Neural progenitor cell (in vitro differentiated cells): Measurements from ENCODE around the gene BTBD9. TPM values are rescaled to one million over a fixed set of nuclear protein-coding genes. Genes with fewer than 3 reads are reported as not detected.

ENCODE experiments used
- DNase-seq: peaks from one replicate; pipeline ENCODE4 v3.0.0-alpha.2; 2016; ENCODE audit warnings: low spot score
- H2AFZ ChIP-seq: fragments of 200-600 bp; sonication (generic); replicated peaks from 2 replicates; pipeline ENCODE4 v1.6.1; 2016; ENCODE audit warnings: antibody characterized with exemption
- H3F3A ChIP-seq: fragments of 200-600 bp; sonication (generic); 2 replicates; pipeline ENCODE4 v1.6.1; 2016; ENCODE audit warnings: antibody characterized with exemption, low read depth
- H3K27ac ChIP-seq: fragments of 200-600 bp; sonication (generic); 2 replicates; pipeline ENCODE4 v1.5.1; 2016; ENCODE audit warnings: mild to moderate bottlenecking
- H3K27me3 ChIP-seq: fragments of 200-600 bp; sonication (generic); 2 replicates; pipeline ENCODE4 v1.6.1; 2016; ENCODE audit warnings: mild to moderate bottlenecking, moderate library complexity
- H3K36me3 ChIP-seq: fragments of 200-600 bp; sonication (generic); 2 replicates; pipeline ENCODE4 v1.5.1; 2016
- H3K4me1 ChIP-seq: fragments of 200-600 bp; sonication (generic); 2 replicates; pipeline ENCODE4 v1.6.1; 2016; ENCODE audit warnings: mixed run types
- H3K4me2 ChIP-seq: fragments of 200-600 bp; sonication (generic); 2 replicates; pipeline ENCODE4 v1.6.1; 2016
- H3K4me3 ChIP-seq: fragments of 200-600 bp; sonication (generic); 2 replicates; pipeline ENCODE4 v1.5.1; 2016
- H3K79me2 ChIP-seq: fragments of 200-600 bp; sonication (generic); 2 replicates; pipeline ENCODE4 v1.6.1; 2016; ENCODE audit warnings: low read depth
- H3K9ac ChIP-seq: fragments of 200-600 bp; sonication (generic); 2 replicates; pipeline ENCODE4 v1.6.1; 2016
- H3K9me3 ChIP-seq: fragments of 200-600 bp; sonication (generic); 2 replicates; pipeline ENCODE4 v1.5.1; 2016; ENCODE audit warnings: low read depth
- H4K20me1 ChIP-seq: fragments of 200-600 bp; sonication (generic); 2 replicates; pipeline ENCODE4 v1.6.1; 2016; ENCODE audit warnings: low read depth
- H3K27ac Mint-ChIP-seq: 3 replicates; pipeline ENCODE4 v1.8.0; 2021; ENCODE audit warnings: mixed read lengths
- H3K27me3 Mint-ChIP-seq: 2 replicates; pipeline ENCODE4 v1.8.0; 2022; ENCODE audit warnings: low read depth, mild to moderate bottlenecking, inconsistent platforms, moderate library complexity, mixed read lengths; ENCODE audit not compliant: insufficient read depth
- H3K36me3 Mint-ChIP-seq: 3 replicates; pipeline ENCODE4 v1.8.0; 2021; ENCODE audit warnings: mixed read lengths
- H3K4me1 Mint-ChIP-seq: 3 replicates; pipeline ENCODE4 v1.8.0; 2021; ENCODE audit warnings: mixed read lengths
- H3K4me3 Mint-ChIP-seq: 3 replicates; pipeline ENCODE4 v1.8.0; 2021; ENCODE audit warnings: mild to moderate bottlenecking, moderate library complexity, mixed read lengths
- H3K9me3 Mint-ChIP-seq: 3 replicates; pipeline ENCODE4 v1.8.0; 2020; ENCODE audit warnings: mixed read lengths
- EZH2 ChIP-seq: fragments of 200-600 bp; sonication (generic); IDR thresholded peaks from 2 replicates; pipeline ENCODE4 v1.6.1; 2017; ENCODE audit warnings: antibody characterized with exemption, mild to moderate bottlenecking, moderate library complexity
- EZH2phosphoT487 ChIP-seq: fragments of 200-600 bp; sonication (generic); IDR thresholded peaks from 2 replicates; pipeline ENCODE4 v1.6.1; 2017; ENCODE audit warnings: antibody characterized with exemption
- total RNA-seq: library from RNA; depleted of rRNA; stranded (reverse); fragments of >200 nt; gene quantifications from 2 replicates; pipeline ENCODE4 v1.2.3, GENCODE V29; 2015; ENCODE audit warnings: low replicate concordance
- TF ChIP-seq, protein P1 (sequence below): fragments of 200-600 bp; sonication (generic); IDR thresholded peaks from 2 replicates; pipeline ENCODE4 v1.5.1; 2017; ENCODE audit warnings: antibody characterized with exemption, mild to moderate bottlenecking

Gene BTBD9
- total RNA-seq, 1 donor from 2014 or later: 16.9 TPM

DNA sequence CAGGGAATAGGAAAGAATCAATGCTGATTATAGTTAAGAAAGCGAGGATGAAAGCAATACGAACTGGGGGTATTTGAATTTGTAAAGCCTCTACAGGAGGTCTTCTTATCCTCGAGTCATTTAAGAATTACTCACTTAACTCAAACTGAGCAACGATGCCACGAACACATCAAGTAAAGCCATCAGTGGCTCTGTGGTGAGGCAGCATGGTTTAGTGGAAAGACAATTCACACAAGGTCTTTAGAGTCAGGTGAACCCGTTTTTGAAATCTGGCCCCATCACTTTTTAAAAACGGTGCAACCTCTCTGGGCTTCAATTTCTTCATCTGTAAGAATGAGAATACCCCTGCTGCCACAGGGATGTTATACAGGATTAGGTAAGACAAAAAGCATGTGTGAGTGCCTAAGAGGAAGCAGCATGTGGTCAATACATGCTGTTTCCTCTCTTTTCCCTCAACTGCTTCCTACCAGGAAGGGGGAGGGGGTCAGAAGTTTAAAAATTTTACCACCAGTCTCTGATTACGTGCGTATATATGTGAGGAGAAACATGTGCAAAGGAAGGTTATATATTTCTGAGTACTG is 162.0 kb downstream of the BTBD9 start:
- H3K9ac ChIP-seq: no peak overlapping the region
- peaks cover 23% of the 10 kb centered on the region for H4K20me1 ChIP-seq
- H3K4me3 ChIP-seq: peak overlapping the region; percentile 7
- H3K4me3 Mint-ChIP-seq: no peak overlapping the region
- peaks cover 18% of the 10 kb centered on the region for H3K27me3 ChIP-seq
- no peaks in the 10 kb centered on the region for H3K9me3 ChIP-seq
- H3K4me2 ChIP-seq: peak overlapping the region; percentile 63
- no peak overlapping the region for H3K27ac ChIP-seq
- H3K4me1 Mint-ChIP-seq: peaks cover 32% of the 10 kb centered on the region
- peaks cover 6% of the 10 kb centered on the region for H3K27me3 Mint-ChIP-seq
- peaks cover 30% of the 10 kb centered on the region for H3K4me1 ChIP-seq
- no peaks in the 10 kb centered on the region for H3K36me3 ChIP-seq
- DNase-seq: peak; percentile 69
- TF ChIP-seq EZH2phosphoT487: peak; percentile 51
- TF ChIP-seq, protein P1, sequence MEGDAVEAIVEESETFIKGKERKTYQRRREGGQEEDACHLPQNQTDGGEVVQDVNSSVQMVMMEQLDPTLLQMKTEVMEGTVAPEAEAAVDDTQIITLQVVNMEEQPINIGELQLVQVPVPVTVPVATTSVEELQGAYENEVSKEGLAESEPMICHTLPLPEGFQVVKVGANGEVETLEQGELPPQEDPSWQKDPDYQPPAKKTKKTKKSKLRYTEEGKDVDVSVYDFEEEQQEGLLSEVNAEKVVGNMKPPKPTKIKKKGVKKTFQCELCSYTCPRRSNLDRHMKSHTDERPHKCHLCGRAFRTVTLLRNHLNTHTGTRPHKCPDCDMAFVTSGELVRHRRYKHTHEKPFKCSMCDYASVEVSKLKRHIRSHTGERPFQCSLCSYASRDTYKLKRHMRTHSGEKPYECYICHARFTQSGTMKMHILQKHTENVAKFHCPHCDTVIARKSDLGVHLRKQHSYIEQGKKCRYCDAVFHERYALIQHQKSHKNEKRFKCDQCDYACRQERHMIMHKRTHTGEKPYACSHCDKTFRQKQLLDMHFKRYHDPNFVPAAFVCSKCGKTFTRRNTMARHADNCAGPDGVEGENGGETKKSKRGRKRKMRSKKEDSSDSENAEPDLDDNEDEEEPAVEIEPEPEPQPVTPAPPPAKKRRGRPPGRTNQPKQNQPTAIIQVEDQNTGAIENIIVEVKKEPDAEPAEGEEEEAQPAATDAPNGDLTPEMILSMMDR: no peak
- no peak overlapping the region for H2AFZ ChIP-seq
- H3F3A ChIP-seq: peaks cover 20% of the 10 kb centered on the region
- no peaks in the 10 kb centered on the region for H3K36me3 Mint-ChIP-seq
- H3K9me3 Mint-ChIP-seq: no peaks in the 10 kb centered on the region
- no peaks in the 10 kb centered on the region for H3K79me2 ChIP-seq
- no peak overlapping the region for H3K27ac Mint-ChIP-seq

DNA sequence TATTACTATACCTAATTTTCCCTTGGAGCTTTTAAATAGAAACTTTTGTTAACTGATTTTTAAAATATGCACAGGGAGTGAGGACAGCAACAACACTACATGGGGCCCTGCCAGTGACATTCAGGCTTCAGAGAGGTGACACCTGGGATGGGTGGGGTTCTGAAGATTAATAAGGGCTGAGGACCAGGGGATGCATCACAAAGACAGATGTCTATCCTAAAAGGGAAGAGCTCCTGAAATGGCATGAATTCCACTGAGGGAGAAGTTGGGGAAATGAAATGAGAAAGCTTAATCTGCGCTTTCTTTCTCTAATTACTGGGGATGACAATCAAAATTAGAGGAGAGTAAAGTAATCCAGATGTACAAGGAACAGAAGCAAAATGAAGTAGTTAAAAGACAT is 162.8 kb downstream of the BTBD9 start:
- no peak for DNase-seq
- Mint-ChIP-seq H3K27me3 (peaks cover 6% of the 10 kb centered on the region), H3K36me3 (no peaks in the 10 kb centered on the region), H3K9me3 (no peaks in the 10 kb centered on the region), H3K27ac (no peak overlapping the region), H3K4me1 (peaks cover 32% of the 10 kb centered on the region), H3K4me3 (no peak overlapping the region)
- H3K9me3 ChIP-seq: no peaks in the 10 kb centered on the region
- H3K79me2 ChIP-seq: no peaks in the 10 kb centered on the region
- H2AFZ ChIP-seq: no peak overlapping the region
- H3K36me3 ChIP-seq: no peaks in the 10 kb centered on the region
- H3K4me3 ChIP-seq: no peak overlapping the region
- peaks cover 30% of the 10 kb centered on the region for H3K4me1 ChIP-seq
- no peak for TF ChIP-seq EZH2phosphoT487
- no peak for TF ChIP-seq EZH2
- TF ChIP-seq, protein P1: no peak
- H4K20me1 ChIP-seq: peaks cover 23% of the 10 kb centered on the region
- peak overlapping the region; percentile 63 for H3K4me2 ChIP-seq
- H3F3A ChIP-seq: peaks cover 20% of the 10 kb centered on the region
- no peak overlapping the region for H3K9ac ChIP-seq
- no peak overlapping the region for H3K27ac ChIP-seq
- H3K27me3 ChIP-seq: peaks cover 18% of the 10 kb centered on the region

DNA sequence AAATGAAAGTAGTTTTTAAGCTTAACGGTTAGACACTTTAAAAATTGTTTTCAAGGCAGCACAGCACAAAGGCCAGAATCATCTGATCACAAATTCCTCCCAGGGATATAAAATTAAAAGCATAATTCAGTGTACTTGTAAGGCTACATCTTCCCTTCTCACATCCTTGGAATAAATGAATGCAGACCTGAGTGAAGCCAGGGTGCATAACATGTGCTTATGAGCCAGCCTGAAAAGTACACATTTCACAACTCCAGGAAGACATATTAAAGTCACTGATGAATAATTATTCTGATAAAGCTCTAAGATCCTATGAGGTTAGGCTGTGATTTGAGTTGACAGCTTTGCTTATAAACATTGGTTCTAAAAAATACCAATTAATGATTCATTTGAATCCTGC is 163.6 kb downstream of the BTBD9 start:
- Mint-ChIP-seq H3K27me3 (peaks cover 6% of the 10 kb centered on the region), H3K36me3 (no peaks in the 10 kb centered on the region)
- H4K20me1 ChIP-seq: peaks cover 23% of the 10 kb centered on the region

More for the DNA sequence above, 163.6 kb downstream of the BTBD9 start:
- Histone ChIP-seq H3K4me2 (no peak overlapping the region), H3K9ac (no peak overlapping the region), H3K9me3 (no peaks in the 10 kb centered on the region), H3K4me3 (no peak overlapping the region), H3K4me1 (peaks cover 30% of the 10 kb centered on the region), H3K27ac (no peak overlapping the region), H3K79me2 (no peaks in the 10 kb centered on the region), H3K36me3 (no peaks in the 10 kb centered on the region), H3K27me3 (peaks cover 18% of the 10 kb centered on the region), H2AFZ (no peak overlapping the region), H3F3A (peaks cover 20% of the 10 kb centered on the region)
- Mint-ChIP-seq H3K4me1 (peaks cover 32% of the 10 kb centered on the region), H3K9me3 (no peaks in the 10 kb centered on the region), H3K4me3 (no peak overlapping the region), H3K27ac (no peak overlapping the region)
- DNase-seq: no peak
- TF ChIP-seq EZH2phosphoT487 (no peak), EZH2 (no peak)
- TF ChIP-seq, protein P1: no peak
